ENCODE data around the gene TAB2.

TAB2 gene

DNA sequence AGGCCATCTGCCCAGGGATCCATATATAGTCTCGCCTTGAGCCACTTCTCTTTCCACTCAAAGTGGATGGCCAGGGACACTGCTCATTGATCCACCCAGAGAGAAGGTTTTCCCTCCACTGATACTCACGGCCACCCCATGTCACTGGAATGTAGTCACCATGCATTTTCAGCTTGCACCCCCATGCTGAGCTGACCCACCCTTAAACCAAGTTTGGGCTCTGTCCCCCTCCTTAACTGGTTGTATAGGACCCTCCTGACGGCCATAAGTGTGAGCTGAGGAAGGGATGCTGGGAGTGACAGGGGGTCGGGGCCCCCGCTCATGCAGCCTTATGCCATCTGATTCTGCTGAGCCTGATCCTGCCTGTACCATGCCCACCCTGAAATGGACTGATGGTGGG lies 108.2 kb downstream of the TAB2 start:
- no peak for DNase-seq (ENCODE audit: low read depth in 2 of 2)
- no peak for TF ChIP-seq CTCF (IDR thresholded peaks at IDR 0.05; ENCODE audit: low read depth, low read length)

GRCh38 chr6:149428606-149429005 lies 111.1 kb downstream of the TAB2 start:
- no peak overlapping the region for H3K4me3 ChIP-seq (replicated peaks in 1 of 2; ENCODE audit: low read depth in 2 of 2, low read length in 2 of 2)
- TF ChIP-seq CTCF (IDR thresholded peaks at IDR 0.05; ENCODE audit: low read depth, low read length), result no peak
- no peak for DNase-seq (ENCODE audit: low read depth in 2 of 2)

More for the DNA sequence above, 108.2 kb downstream of the TAB2 start:
- H3K4me3 ChIP-seq (replicated peaks in 1 of 2; ENCODE audit: low read depth in 2 of 2, low read length in 2 of 2), result no peak overlapping the region

DNA sequence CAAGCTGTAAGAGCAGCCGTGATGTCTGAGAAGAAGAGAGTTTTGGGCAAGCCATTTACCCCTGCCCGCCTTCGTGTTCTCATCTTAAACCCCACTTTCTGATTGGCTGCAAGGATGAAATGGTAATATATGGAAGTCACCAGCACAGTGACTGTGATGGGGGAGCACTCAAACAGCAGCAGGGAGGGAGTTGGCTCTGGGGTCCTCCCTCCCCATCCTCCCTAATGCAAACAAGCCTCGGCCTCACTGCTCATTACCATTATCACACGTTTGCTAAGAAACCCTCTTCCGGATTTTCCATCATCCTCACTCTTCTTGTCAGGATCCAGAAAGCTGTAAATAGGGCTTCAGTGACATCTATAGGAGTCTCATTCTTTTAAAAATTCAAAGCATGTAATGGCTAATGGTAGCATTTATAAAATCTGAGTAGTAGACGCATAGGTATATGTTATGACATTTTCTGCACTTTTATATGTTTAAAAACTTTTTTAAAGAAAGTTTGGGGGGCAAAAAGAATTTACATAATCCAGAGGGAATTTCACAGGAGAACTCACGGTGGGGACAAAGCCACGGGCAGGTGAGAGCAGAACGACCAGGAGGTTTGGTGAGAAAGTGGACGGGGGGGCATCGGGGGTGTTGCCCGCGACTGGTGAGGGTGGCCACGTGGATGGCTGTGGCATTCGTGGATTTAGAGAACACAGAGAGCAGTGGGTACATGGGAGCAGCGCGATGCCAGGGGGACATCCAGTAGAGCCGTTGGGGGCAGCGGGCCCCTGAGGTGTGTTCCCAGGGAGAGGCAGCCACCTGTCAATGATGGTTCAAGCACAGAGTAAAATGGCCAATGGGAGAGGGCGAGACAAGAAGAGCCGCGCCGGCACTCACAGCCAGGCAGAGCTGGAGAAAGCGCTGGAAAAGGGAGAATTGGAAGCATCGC lies 112.2 kb downstream of the TAB2 start:
- H3K4me3 ChIP-seq (replicated peaks in 1 of 2; ENCODE audit: low read depth in 2 of 2, low read length in 2 of 2), result no peak overlapping the region
- DNase-seq (ENCODE audit: low read depth in 2 of 2), result peak in 1 of 2 donors; percentile 30
- TF ChIP-seq CTCF (IDR thresholded peaks at IDR 0.05; ENCODE audit: low read depth, low read length), result no peak

GRCh38 chr6:149431905-149432775 lies 114.6 kb downstream of the TAB2 start:
- peak; percentile 83 to 86 for DNase-seq (ENCODE audit: low read depth in 2 of 2)
- H3K4me3 ChIP-seq (replicated peaks in 1 of 2; ENCODE audit: low read depth in 2 of 2, low read length in 2 of 2), result no peak overlapping the region
- TF ChIP-seq CTCF (IDR thresholded peaks at IDR 0.05; ENCODE audit: low read depth, low read length), result peak; percentile 91

GRCh38 chr6:149433405-149433804 lies 115.9 kb downstream of the TAB2 start:
- no peak for TF ChIP-seq CTCF (IDR thresholded peaks at IDR 0.05; ENCODE audit: low read depth, low read length)
- no peak for DNase-seq (ENCODE audit: low read depth in 2 of 2)
- no peak overlapping the region for H3K4me3 ChIP-seq (replicated peaks in 1 of 2; ENCODE audit: low read depth in 2 of 2, low read length in 2 of 2)

- no peak for DNase-seq (ENCODE audit: low read depth in 2 of 2)
- no peak for TF ChIP-seq CTCF (IDR thresholded peaks at IDR 0.05; ENCODE audit: low read depth, low read length)
- no peak overlapping the region for H3K4me3 ChIP-seq (replicated peaks in 1 of 2; ENCODE audit: low read depth in 2 of 2, low read length in 2 of 2)
Measured at GRCh38 chr6:149433881-149434280, 116.4 kb downstream of the TAB2 start.
